Activated CD4-positive, alpha-beta T cell treated with anti-CD3 and anti-CD28 coated beads, Interleukin-2, amount 10 ng/mL, durations not matched to agents 7 days and 5 days (primary cell): ENCODE data around the gene COL18A1. TPM values are rescaled to one million over a fixed set of nuclear protein-coding genes. Genes with fewer than 3 reads are reported as not detected.

ENCODE experiments used
- CTCF ChIA-PET: fragments of 350-600 bp; sonication (Branson Sonifier 250); formaldehyde crosslinking; loops from one replicate; lab custom pipeline; 2021; ENCODE audit warnings: antibody characterized with exemption; lab: Charles Lee
- POLR2A ChIA-PET: fragments of 350-600 bp; sonication (Branson Sonifier 250); formaldehyde crosslinking; loops from one replicate; lab custom pipeline; 2021; ENCODE audit warnings: antibody characterized with exemption; lab: Charles Lee
- DNase-seq: peaks from one replicate; pipeline ENCODE4 v3.0.0-alpha.2; 2020
- H3K27ac Mint-ChIP-seq: one replicate; pipeline ENCODE4 v1.8.0; 2021; ENCODE audit warnings: mild to moderate bottlenecking, moderate library complexity, mixed read lengths
- H3K27me3 Mint-ChIP-seq: one replicate; pipeline ENCODE4 v1.8.0; 2021; ENCODE audit warnings: mixed read lengths
- H3K36me3 Mint-ChIP-seq: one replicate; pipeline ENCODE4 v1.8.0; 2021; ENCODE audit warnings: low read depth, mixed read lengths
- H3K4me1 Mint-ChIP-seq: one replicate; pipeline ENCODE4 v1.8.0; 2021; ENCODE audit warnings: mixed read lengths
- H3K4me3 Mint-ChIP-seq: one replicate; pipeline ENCODE4 v1.8.0; 2021; ENCODE audit warnings: mild to moderate bottlenecking, moderate library complexity, mixed read lengths
- H3K9me3 Mint-ChIP-seq: one replicate; pipeline ENCODE4 v1.8.0; 2021; ENCODE audit warnings: mixed read lengths
- total RNA-seq, 2 experiments: library from RNA; stranded (reverse); gene quantifications; one replicate each; pipeline ENCODE4 v1.2.3, GENCODE V29; 2021

COL18A1 gene
- total RNA-seq, 2 experiments from 2014 or later: 2.8 to 3.1 TPM

- peaks cover 7% of the 10 kb centered on the region for H3K4me1 Mint-ChIP-seq
Observed at GRCh38 chr21:45372732-45373355, 32.1 kb upstream of the COL18A1 start.

DNA sequence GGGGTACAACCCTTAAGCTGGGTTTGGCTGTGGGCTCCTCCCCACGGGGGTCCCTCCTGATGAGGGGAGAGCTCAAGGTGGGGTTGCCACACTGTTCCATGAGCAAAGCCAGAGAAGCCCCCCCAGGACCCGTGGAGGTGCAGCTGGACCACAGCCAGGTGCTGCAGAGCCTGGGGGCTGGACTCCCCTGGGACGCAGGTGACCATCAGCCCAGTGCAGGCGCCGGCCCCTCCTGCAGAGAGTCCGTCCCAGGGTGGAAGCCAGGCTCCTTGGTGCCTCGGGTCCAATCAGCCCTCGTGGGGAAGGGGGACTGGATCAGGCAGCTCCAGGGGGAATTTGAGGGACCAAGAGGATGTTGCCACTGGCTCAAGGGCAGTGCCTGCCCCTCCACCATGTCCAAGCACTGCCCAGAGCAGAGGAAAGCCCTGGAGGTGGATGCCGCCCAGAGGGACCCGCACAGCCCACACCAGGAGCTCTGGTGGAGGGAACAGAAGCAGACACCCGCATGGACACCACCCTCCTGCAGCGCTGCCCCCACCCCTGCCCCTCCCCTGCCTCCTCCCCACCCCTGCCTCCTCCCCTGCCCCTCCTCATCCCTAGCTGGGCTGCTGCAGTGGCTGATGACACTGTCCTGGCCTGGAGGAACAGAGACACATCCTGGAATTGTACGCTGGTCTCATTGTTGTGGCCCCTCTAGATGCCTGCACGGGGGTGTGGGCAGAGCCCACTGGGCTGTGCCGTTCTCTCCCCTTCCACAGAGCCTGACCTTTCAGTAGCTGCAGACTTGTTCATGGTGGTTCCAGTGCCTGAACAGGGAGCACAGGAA, 30.8 kb upstream of the COL18A1 start:
- Mint-ChIP-seq H3K4me1 (peaks cover 7% of the 10 kb centered on the region), H3K27ac (no peak overlapping the region), H3K36me3 (no peaks in the 10 kb centered on the region), H3K9me3 (no peaks in the 10 kb centered on the region), H3K4me3 (no peak overlapping the region), H3K27me3 (peaks cover 19% of the 10 kb centered on the region)
- POLR2A ChIA-PET: no interaction called here
- DNase-seq: no peak
- CTCF ChIA-PET: no interaction called here

More at GRCh38 chr21:45372732-45373355, 32.1 kb upstream of the COL18A1 start:
- no peak for DNase-seq
- Mint-ChIP-seq H3K27ac (no peak overlapping the region), H3K9me3 (no peaks in the 10 kb centered on the region), H3K27me3 (peaks cover 15% of the 10 kb centered on the region), H3K4me3 (no peak overlapping the region), H3K36me3 (no peaks in the 10 kb centered on the region)
- CTCF ChIA-PET: no interaction called here
- POLR2A ChIA-PET: no interaction called here

GRCh38 chr21:45374826-45375455, 30.0 kb upstream of the COL18A1 start:
- Mint-ChIP-seq H3K4me3 (no peak overlapping the region), H3K27ac (peak overlapping the region; percentile 46), H3K36me3 (no peaks in the 10 kb centered on the region), H3K9me3 (no peaks in the 10 kb centered on the region), H3K27me3 (peaks cover 19% of the 10 kb centered on the region), H3K4me1 (peaks cover 6% of the 10 kb centered on the region)
- POLR2A ChIA-PET: no interaction called here
- no peak for DNase-seq
- CTCF ChIA-PET: interaction anchor here (1.1 kb wide), 1 partner anchor 54 kb away, joined by 3 read pairs; no protein-coding TSS in a partner anchor

DNA sequence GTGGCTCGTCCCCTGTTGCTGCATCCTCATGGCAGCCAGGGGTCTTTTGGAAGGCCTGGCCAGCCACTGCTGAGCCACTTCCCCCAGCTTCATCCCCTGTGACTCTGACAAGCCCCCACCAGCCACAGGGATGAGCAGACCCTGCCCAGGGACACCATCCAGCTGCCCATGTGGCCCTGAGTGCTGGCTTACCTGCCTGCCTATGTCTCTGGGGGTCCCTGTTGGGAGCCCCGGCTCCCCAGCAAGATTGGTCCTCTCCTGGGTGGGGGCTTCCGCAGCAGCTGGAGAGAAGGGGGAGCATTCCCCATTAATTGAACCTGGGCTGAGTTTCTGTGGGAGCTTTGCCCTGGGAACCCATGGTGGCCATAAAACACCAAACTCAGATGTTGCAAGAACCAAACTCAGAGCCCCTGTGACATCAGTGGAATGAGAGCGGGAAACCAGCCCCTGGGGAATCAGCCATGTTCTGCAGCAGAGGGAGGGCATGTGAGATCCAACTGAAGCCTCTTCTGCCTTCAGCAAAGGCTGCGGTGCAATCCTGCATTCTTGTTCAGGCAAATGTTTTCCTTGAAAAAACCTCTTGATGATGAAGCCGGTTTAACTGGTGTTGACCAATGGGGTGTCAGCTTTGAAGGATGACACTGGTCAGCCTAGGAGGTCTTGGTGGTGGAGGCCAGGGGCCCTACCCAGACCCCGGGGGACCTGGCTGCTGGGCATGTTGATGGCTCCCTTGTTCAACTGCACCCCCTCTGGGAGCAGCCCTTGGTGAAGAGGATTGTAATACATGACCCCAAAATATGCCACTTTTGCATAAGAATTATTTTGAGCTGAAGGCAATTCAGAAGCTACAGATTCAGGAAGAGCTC, 28.3 kb upstream of the COL18A1 start:
- no peak for DNase-seq
- no peak overlapping the region for H3K4me3 Mint-ChIP-seq
- ChIA-PET POLR2A (no interaction called here), CTCF (interaction anchor here (0.9 to 1.1 kb wide), 2 partner anchors 20 to 52 kb away, joined by 3 read pairs; no protein-coding TSS in a partner anchor)
- H3K27ac Mint-ChIP-seq: no peak overlapping the region
- H3K36me3 Mint-ChIP-seq: no peaks in the 10 kb centered on the region
- H3K9me3 Mint-ChIP-seq: no peaks in the 10 kb centered on the region
- H3K4me1 Mint-ChIP-seq: no peaks in the 10 kb centered on the region
- peaks cover 12% of the 10 kb centered on the region for H3K27me3 Mint-ChIP-seq

- DNase-seq: no peak
- Mint-ChIP-seq H3K27ac (no peak overlapping the region), H3K4me3 (no peak overlapping the region), H3K4me1 (no peaks in the 10 kb centered on the region), H3K9me3 (no peaks in the 10 kb centered on the region), H3K27me3 (peaks cover 8% of the 10 kb centered on the region), H3K36me3 (no peaks in the 10 kb centered on the region)
- ChIA-PET POLR2A (no interaction called here), CTCF (no interaction called here)
Observed at GRCh38 chr21:45377325-45377709, 27.6 kb upstream of the COL18A1 start.

GRCh38 chr21:45377866-45378257, 27.1 kb upstream of the COL18A1 start:
- ChIA-PET POLR2A (no interaction called here), CTCF (no interaction called here)
- DNase-seq: no peak
- H3K36me3 Mint-ChIP-seq: no peaks in the 10 kb centered on the region
- no peaks in the 10 kb centered on the region for H3K9me3 Mint-ChIP-seq
- peaks cover 8% of the 10 kb centered on the region for H3K27me3 Mint-ChIP-seq
- no peak overlapping the region for H3K27ac Mint-ChIP-seq
- no peak overlapping the region for H3K4me3 Mint-ChIP-seq
- no peaks in the 10 kb centered on the region for H3K4me1 Mint-ChIP-seq

- ChIA-PET CTCF (no interaction called here), POLR2A (no interaction called here)
- H3K4me1 Mint-ChIP-seq: no peaks in the 10 kb centered on the region
- no peak overlapping the region for H3K27ac Mint-ChIP-seq
- no peaks in the 10 kb centered on the region for H3K36me3 Mint-ChIP-seq
- no peaks in the 10 kb centered on the region for H3K9me3 Mint-ChIP-seq
- DNase-seq: no peak
- H3K27me3 Mint-ChIP-seq: peaks cover 8% of the 10 kb centered on the region
- H3K4me3 Mint-ChIP-seq: no peak overlapping the region
Observed at GRCh38 chr21:45378258-45378966, 26.6 kb upstream of the COL18A1 start.

DNA sequence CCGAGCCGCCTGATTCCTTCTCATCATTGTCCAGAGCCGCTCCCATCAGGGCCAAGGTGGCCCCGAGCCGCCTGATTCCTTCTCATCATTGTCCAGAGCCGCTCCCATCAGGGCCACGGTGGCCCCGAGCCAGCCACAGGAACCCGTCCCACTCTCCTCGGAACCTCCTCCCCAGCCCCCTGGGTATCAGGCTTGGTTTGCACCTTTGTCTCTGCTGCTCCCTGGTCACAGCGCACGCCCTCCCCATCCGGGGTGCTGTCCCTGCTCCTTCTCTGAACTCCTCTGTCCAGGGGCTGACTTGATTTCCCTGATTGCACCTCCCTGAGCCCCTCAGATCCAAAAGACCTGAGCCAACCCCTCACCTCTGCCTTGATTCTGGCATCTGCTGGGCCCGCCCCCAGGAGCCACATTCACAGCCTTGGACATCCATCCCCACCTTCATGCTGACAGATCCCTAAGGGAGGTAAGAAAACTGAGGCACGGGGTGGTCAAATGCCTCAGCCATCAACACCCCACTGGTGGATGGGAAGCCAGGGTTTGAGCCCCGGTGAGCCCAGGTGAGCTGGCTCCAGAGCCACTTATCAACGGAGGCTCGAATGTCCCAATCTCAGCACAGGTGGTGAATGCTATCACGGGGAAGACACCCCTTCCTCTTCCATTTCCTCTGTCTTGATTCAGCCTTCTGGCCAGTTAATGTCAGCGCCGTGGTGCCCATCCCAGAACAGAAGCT, 25.6 kb upstream of the COL18A1 start:
- Mint-ChIP-seq H3K27ac (no peak overlapping the region), H3K36me3 (no peaks in the 10 kb centered on the region)
- no peak for DNase-seq

GRCh38 chr21:45379901-45380330, 25.0 kb upstream of the COL18A1 start:
- DNase-seq: no peak
- ChIA-PET POLR2A (no interaction called here), CTCF (no interaction called here)
- no peaks in the 10 kb centered on the region for H3K36me3 Mint-ChIP-seq
- no peak overlapping the region for H3K4me3 Mint-ChIP-seq
- H3K4me1 Mint-ChIP-seq: no peaks in the 10 kb centered on the region
- H3K27ac Mint-ChIP-seq: no peak overlapping the region
- H3K27me3 Mint-ChIP-seq: peaks cover 8% of the 10 kb centered on the region
- no peaks in the 10 kb centered on the region for H3K9me3 Mint-ChIP-seq

More for the DNA sequence above, 25.6 kb upstream of the COL18A1 start:
- Mint-ChIP-seq H3K4me3 (no peak overlapping the region), H3K4me1 (no peaks in the 10 kb centered on the region), H3K27me3 (peaks cover 8% of the 10 kb centered on the region), H3K9me3 (no peaks in the 10 kb centered on the region)
- ChIA-PET POLR2A (no interaction called here), CTCF (no interaction called here)

DNA sequence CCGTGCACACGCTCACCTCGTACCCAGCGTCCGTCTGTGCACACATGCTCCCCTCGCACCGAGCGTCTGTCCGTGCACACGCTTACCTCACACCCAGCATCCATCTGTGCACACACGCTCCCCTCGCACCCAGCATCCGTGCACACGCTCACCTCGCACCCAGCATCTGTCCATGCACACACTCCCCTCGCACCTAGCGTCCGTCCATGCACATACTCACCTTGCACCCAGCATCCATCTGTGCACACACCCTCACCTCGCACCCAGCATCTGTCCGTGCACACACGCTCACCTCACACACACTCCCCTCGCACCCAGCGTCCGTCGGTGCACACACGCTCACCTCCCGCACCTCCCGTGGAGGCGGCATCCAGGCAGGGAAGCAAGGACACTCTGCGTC, 24.4 kb upstream of the COL18A1 start:
- Mint-ChIP-seq H3K27ac (no peak overlapping the region), H3K27me3 (peaks cover 8% of the 10 kb centered on the region), H3K4me3 (no peak overlapping the region), H3K9me3 (no peaks in the 10 kb centered on the region), H3K4me1 (no peaks in the 10 kb centered on the region), H3K36me3 (no peaks in the 10 kb centered on the region)
- POLR2A ChIA-PET: no interaction called here
- DNase-seq: no peak
- CTCF ChIA-PET: no interaction called here

GRCh38 chr21:45381036-45381787, 23.8 kb upstream of the COL18A1 start:
- DNase-seq: no peak
- CTCF ChIA-PET: no interaction called here
- Mint-ChIP-seq H3K36me3 (no peaks in the 10 kb centered on the region), H3K9me3 (no peaks in the 10 kb centered on the region), H3K27me3 (peaks cover 8% of the 10 kb centered on the region), H3K27ac (no peak overlapping the region), H3K4me1 (no peaks in the 10 kb centered on the region), H3K4me3 (no peak overlapping the region)
- POLR2A ChIA-PET: no interaction called here
